HG02642 (cell line): ENCODE data around the gene SMAP2.
A peak's percentile ranks its signal among the peaks of the same experiment; 100 is the strongest.
"Not testable (repeated sequence)": the region's sequence is repeated elsewhere in the genome, so short reads cannot be mapped to it uniquely, and the experiment has no call there.

Experiments used
- ATAC-seq: cut with Tn5 transposase; IDR thresholded peaks from one replicate; pipeline ENCODE4 v1.9.1; 2021; ENCODE audit warnings: mild to moderate bottlenecking; ENCODE audit not compliant: unreplicated experiment, poor library complexity

Gene SMAP2

DNA sequence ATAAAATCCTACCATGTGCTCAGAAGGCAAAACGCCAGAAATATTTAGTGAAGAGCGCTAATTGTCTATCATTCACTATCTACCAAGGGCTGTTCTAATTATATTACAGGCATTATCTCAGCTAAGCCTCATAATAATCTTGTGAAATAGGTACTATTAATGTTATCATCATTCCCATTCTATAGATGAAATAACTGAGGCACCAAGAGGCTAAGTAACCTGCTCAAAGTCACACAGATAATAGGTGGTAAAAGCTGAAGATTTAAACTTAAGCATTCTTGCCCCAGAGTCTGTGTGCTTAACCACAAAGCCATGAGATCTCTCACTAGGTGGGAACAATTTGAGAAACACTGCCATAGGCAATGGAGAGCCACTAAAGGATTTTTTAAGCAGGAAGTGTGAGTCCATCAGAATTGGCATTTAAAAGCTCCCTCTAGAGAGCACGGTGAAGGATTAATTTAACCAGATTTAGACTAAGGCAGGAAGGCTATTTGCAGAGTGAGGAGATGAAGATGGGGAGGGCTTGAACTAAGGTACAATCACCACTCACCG, 1.7 kb upstream of the SMAP2 start:
- ATAC-seq: no peak

DNA sequence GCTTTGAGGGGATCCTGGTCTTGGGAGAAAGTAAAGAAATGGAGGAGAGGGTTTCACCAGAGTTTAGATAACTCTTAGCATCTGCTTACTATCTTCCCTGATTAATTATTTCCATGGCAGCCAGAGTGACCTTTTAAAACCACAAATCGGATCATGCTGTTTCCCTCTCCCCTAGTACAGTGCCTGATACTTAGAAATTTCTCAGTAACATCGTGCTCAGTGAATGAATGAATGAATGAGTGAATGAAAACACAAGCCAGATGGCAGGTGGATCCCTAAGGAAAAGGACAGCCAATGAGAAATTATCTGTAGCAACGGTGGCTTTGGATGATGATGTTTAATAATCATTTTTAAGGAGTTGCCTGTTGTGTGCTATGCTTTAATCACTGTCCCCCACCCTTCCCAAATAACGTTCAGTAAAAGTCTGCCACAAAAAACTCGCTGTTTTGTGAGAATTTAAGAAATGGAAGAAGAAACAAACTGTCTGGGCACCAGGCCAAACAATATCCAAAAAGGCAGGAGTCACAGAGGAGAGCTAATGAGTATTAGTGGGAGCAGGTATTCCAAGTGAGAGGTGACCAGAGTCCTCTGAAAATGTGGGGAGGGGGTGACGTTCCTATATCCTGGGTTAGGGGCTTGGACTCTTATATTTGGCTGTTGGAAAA, 737 bp upstream of the SMAP2 start:
- no peak for ATAC-seq

DNA sequence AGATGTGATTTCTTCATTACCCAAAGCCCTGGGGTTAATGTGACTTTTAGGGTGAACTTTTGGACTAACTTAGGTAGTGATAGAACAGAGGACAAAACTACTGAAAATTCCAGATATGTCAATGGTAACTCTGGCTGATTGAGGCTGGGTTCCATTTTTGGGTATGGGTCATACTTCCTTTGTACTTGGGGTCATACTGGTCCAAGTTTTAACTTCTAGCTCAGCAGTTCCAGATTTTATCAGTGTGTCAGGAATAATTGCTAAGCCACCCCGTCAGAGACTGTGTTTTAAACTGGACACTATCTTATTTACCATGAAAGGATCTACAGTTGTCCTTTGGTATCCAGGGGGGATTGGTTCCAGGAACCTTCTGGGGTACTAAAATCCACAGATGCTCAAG, 4.0 kb downstream of the SMAP2 start:
- ATAC-seq: no peak

DNA sequence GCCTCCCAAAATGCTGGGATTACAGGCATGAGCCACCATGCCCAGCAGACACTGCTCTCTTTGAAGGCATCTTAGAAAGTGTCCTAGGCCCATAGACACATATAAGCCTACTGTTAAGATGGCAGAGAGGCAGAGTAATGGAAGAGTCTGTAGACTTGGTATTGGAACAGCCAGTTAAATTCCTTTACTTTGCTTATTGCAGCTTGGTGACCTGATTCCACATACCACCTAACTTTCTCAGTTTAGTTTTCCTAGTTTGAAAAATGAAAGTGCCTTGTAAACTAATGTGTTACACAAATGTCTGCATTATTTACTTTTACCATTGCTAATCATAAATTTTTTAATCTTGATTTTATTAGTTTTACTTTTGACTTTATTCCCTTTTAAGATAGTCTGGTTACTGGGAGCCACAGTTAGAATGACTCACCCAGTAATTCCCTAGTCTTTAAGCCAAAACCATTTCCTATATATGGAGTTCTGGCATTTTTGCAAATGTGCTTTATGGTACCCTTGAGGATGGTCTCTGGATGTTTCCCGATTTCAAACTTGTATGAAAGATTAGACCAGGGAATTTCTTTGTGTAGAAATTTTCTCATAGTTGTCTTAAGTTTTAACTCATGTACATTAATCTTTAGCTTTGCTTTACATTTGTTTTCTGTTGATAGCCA, 6.4 kb downstream of the SMAP2 start:
- no peak for ATAC-seq

DNA sequence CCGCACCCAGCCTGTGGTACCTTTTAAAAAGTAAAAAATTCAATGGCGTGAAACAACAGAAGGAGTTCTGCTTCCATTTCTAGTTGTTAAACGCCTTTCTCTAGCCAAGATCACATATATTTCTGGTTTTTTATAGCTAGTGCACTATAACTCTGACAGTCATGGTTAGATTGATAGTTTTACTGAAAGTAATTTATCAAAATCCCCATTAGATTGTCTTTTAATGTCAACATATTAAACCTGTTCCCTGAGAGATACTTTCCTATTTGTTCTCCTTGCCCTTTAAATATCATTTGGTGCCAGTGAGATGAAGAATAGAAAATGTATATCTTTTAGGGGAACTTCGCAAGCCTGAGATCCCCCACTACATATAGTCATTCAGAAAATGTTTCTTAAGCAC, 7.3 kb downstream of the SMAP2 start:
- no peak for ATAC-seq

DNA sequence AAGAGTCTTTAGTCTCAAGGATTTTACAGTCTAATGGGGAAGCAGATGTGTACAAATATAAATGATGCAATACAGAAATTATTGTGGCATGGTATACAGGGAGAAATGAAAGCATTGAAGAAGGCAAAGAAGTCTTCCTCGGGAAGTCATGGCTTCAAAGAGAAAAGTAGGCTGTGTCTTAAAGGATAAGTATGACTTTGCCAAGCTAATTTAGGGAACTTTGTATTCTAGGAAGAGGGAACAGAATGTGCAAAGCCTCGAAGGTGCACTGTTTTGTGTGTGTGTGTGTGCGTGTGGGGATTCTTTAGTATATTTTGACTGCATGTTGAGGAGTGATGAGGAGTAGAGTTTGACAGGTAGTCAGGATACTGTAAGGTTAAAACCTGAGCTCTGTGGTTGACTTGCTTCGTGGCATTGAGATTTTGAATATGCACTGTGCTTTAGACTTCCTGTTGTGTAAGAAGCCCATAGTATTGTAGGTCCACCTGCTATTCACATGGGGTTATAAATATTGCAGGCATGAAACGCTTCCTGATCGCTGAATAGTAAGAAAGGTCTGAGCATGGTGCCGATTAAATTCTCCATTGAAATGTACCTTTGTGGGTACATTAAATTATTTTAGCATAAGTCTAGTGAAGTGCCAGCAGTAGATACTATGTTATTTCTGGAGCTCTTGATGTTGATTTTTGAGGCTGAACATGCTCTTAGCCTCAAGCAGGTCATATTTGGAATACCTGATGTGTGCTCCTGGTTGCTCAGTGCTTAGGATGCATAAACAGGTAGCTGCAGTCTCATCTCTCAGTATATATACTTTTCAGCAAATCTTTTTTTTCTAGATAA, 8.0 kb downstream of the SMAP2 start:
- ATAC-seq: no peak

DNA sequence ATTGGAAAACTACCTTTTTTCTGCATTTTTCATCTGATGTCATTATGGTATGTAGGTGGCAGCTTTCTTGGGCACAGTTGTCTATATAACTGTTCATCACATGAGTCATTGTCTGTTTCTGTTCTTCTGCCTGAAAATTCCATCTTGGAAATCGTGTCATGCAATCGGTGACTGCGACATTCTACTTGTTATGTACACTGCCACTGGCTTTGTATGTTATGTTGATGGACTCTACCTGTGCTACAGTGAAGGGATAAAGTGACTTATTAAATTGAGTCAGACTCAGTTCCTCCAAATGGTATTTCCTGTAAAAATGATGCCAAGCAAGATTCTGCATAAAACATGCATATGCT, 8.6 kb downstream of the SMAP2 start:
- ATAC-seq: no peak

DNA sequence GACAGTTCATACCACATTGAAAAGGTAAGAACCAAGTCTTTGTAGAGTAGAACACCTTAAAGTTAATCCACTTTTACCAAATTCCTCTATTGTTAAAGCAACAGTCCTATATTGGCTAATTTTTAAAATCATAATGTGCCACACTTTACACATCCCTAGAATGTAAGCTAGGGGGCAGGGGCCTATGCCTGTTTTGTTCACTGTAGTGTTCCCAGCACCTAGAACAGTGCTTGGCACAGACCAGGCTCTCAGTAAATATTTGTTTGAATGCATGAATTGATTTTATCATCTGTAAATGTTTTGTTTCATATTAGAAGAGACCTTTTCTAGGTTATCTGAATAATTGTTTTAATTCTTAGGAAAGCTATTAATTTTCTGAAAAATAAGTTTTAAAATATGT, 9.1 kb downstream of the SMAP2 start:
- ATAC-seq: no peak

DNA sequence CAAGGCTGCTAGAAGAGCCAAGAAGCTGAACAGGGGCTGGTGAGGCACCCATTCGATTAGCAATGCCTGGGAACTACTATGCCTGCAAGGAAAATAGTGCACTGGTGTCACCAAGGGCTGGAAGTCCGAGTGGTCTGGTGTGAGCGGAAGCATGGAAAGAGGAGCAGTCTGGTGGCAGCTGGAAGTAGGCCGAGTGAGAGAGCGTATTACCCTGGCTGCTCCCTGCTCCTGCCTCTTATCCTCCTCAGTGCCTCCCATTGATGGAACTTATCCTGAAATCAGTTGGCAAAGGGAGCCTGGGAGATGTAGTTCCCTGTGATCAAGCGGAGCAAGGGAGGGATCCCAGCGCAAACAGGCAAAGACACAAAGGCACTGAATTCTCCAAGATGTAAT, 9.6 kb downstream of the SMAP2 start:
- no peak for ATAC-seq

DNA sequence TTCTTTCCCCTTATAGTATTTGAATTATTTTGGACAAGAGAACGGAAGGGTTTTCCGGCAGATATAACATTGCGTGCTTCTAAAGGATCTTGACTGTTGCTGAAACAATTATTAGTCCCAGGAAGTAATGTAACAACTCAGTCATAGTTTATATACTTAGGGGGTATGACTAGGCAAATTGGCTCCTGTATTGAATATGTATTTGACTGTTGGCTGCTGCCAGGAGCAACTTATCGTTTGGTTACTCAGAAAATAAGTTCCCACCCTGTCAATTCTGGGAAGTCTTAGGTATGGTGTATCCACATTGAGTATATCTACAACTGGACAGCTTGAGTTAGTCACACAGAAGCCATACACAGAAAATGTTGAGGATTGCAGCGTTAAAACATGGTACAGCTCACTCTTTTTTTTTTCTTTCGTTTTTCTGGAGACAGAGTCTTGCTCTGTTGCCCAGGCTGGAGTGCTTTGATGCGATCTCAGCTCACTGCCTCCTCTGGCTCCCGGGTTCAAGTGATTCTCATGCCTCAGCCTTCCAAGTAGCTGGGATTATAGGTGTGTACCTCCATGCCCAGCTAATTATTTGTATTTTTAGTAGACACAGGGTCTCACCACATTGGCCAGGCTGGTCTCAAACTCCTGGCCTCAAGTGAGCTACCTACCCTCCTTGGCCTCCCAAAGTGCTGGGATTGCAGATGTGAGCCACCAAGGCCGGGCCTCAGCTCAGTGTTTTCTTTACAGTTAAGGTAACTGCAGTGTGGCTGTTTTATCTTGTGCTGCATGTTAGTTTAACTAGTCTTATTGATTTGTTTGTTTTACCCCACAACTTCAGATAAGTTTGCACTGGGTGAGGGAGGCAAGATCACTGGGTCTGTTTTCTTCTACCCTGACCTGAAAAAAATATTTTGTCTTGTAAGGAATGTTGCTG, 10.2 kb downstream of the SMAP2 start:
- no peak for ATAC-seq

DNA sequence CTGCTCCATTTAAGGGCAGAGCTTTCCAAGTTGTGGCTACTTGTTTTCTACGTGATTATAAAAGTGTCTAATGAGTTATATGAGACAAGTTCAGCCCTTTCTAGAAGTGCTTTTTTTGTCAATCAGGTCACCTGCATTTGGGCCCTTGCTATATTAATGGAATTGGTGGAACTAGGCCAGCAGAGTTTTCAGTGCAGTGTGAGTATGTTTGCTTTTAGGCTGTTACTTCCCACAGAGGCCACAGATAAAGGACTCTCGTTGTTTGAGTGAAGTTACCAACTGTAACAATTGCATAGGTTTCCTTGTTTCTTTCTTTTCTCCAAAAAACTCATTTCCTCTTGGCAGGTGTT, 10.9 kb downstream of the SMAP2 start:
- no peak for ATAC-seq

DNA sequence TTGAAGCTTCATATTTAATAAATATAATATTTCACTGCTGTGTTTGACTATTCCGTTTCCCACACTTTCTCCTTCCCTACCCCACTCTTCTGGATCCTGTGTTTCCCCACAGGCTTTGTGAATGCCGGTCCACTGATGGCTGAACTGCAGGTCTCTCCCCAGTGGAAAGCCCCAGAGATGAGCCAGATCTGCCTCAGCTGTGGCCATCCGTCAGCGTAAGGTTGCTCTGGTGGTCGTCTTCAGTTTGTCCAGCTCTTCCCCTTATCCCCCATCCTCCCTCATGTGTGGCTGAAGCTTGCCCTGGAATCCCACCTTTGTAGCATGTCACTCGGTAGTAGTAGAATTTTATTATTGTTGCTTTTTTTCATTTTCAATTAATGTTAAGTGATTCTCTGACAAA, 11.4 kb downstream of the SMAP2 start:
- ATAC-seq: no peak

DNA sequence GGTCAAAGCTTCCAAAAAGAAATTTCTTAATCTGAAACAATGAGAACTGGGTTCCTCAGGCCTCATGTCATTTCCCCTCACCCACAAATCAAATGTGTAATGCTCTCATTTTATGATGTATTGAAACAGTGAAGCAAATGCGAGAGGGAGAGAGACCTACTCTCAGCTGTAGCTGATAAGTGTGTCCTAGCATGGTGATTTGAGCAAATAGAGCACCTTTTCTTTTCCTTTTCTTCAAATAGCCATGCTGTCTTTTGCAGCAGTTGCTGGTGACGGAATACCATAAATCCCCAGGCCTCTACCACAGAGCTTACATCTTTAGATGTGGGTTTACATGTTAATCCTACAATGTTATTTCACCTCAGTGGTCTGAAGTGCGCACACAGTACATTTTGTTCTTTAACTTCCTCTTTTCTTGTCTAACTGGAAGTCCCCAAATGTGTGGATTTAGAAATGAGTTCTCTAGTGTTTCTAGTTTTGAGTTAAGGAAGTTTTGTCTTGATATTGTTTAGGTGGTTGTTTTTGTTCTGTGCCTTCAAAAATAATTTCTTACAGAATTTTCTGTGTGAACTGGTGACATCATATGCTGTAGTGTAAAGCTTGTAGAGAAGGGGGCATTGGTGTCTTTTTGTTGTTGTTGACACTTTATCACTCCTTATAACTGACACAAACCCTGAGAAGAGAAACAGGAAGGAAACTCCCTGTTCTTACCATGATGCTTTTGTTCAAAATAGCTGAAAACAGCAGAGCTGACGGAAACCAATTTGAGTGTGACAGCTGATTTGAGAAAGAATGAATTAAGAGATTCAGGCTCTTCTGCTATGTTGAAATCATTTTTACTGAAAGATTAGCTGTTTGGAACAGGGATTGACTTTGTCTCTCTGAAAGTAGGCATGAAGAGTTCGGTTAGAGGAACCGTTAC, 12.2 kb downstream of the SMAP2 start:
- ATAC-seq: peak; percentile 60

DNA sequence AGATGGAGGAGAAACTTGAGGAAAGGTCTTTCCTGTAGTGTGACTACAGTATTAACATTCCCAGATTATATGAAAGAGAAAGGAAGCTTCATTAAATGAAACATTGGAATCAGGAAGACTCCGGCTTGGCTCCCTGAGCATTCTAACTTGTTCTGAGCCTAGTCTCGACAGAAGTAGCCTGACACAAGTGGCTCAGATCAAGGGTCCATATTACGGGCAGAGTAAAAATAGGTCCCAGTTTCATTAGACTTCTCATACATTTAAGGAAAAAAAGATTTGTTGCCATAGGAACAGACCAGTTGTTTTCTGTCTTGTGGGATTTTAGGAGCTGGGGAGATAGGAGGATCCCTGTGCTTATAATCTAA, 12.8 kb downstream of the SMAP2 start:
- no peak for ATAC-seq

DNA sequence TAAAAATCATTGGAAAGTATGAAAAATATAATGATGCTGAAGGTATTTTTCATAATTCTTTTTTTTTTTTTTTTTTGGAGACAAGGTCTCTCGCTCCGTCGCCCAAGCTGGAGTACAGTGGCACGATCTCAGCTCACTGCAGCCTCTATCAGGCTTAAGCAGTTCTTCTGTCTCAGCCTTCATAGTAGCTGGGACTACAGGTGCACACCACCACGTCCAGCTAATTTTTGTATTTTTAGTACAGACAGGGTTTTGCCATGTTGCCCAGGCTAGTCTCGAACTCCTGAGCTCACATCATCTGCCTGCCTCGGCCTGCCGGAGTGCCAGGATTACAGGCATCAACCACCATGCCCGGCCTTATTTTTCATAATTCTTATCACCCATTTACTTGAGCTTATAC, 13.3 kb downstream of the SMAP2 start:
- no peak for ATAC-seq

DNA sequence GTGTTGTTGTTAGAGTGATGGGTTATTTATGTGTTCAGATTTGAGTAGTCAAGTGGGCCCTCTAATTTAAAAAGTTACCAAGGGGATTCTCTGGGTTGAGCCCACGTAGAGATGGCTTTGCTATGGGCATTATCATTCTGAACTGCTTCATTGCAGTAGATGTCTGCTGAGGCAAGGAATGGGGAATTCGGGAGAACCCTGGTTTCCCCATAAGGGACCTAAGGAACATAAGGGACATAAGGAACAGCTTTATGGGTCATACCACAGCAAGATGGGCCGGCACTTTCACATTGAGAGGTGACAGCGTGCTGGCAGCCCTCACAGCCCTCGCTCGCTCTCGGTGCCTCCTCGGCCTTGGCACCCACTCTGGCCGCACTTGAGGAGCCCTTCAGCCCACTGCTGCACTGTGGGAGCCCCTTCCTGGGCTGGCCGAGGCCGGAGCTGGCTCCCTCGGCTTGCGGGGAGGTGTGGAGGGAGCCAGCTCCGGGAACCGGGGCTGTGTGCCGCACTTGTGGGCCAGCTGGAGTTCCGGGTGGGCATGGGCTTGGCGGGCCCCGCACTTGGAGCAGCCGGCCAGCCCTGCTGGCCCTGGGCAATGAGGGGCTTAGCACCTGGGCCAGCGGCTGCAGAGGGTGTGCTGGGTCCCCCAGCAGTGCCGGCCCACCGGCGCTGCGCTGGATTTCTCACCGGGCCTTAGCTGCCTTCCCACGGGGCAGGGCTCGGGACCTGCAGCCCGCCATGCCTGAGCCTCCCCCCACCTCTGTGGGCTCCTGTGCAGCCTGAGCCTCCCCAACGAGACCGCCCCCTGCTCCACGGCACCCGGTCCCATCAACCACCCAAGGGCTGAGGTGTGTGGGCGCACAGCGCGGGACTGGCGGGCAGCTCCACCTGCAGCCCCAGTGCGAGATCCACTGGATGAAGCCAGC, 14.1 kb downstream of the SMAP2 start:
- not testable (repeated sequence) for ATAC-seq

DNA sequence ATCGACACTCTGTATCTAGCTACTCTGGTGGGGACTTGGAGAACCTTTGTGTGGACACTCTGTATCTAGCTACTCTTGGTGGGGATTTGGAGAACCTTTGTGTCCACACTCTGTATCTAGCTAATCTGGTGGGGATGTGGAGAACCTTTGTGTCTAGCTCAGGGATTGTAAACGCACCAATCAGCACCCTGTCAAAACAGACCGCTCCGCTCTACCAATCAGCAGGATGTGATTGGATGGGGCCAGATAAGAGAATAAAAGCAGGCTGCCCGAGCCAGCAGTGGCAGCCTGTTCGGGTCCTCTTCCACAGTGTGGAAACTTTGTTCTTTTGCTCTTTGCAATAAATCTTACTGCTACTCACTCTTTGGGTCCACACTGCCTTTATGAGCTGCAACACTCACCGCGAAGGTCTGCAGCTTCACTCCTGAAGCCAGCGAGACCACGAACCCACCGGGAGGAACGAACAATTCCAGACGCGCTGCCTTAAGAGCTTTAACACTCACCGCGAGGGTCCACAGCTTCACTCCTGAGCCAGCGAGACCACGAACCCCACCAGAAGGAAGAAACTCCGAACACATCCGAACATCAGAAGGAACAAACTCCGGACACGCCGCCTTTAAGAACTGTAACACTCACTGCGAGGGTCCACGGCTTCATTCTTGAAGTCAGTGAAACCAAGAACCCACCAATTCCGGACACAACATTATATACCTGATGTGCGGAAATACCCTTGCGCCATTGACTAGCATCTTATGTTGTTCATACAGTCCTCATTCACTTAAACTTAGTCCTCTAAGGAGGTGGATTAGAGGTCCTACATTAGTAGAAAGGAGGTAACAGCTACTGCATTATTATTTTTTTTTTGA, 15.2 kb downstream of the SMAP2 start:
- not testable (repeated sequence) for ATAC-seq
